CD14-positive monocyte (primary cell): ENCODE results near the gene C1QA. TPM values are rescaled to one million over a fixed set of nuclear protein-coding genes. Genes with fewer than 3 reads are reported as not detected.

Experiments
- DNase-seq, 3 donors: peaks; one replicate each; pipeline ENCODE4 v3.0.0-alpha.2; 2011 to 2022
- H2AFZ ChIP-seq: 2 replicates; pipeline ENCODE4 v1.6.0; 2012; ENCODE audit warnings: mild to moderate bottlenecking, low read depth, low read length, inconsistent platforms; ENCODE audit not compliant: insufficient read depth, poor library complexity, severe bottlenecking
- H3K27ac ChIP-seq, 2 donors: 1 replicate in 1 of 2; 2 replicates in 1 of 2; pipeline ENCODE4 v1.5.1; 2012 to 2013; ENCODE audit warnings: low read length in 2 of 2, control low read depth in 1 of 2, inconsistent platforms in 1 of 2, low read depth in 1 of 2, mild to moderate bottlenecking in 1 of 2
- H3K27me3 ChIP-seq, 2 donors: one replicate each; pipeline versions ENCODE4 v1.6.0 to v1.6.1; 2011 to 2013; ENCODE audit warnings: low read length in 2 of 2; ENCODE audit not compliant: control insufficient read depth in 2 of 2, insufficient read depth in 2 of 2
- H3K36me3 ChIP-seq, 2 donors: replicated peaks in 1 of 2; 1 replicate in 1 of 2; 2 replicates in 1 of 2; pipeline versions ENCODE4 v1.5.1 to v1.6.1; 2012 to 2013; ENCODE audit warnings: low read length in 2 of 2, control low read depth in 1 of 2, inconsistent platforms in 1 of 2, mild to moderate bottlenecking in 1 of 2; ENCODE audit not compliant: insufficient read depth in 2 of 2, control insufficient read depth in 1 of 2
- H3K4me1 ChIP-seq, 2 donors: 1 replicate in 1 of 2; 2 replicates in 1 of 2; pipeline versions ENCODE4 v1.5.1 to v1.6.1; 2012 to 2013; ENCODE audit warnings: low read length in 2 of 2, control low read depth in 1 of 2, inconsistent platforms in 1 of 2, mild to moderate bottlenecking in 1 of 2, moderate library complexity in 1 of 2; ENCODE audit not compliant: insufficient read depth in 2 of 2, control insufficient read depth in 1 of 2
- H3K4me2 ChIP-seq: replicated peaks from 2 replicates; pipeline ENCODE3; 2012; ENCODE audit warnings: low read length, moderate library complexity, mild to moderate bottlenecking; ENCODE audit not compliant: poor library complexity, severe bottlenecking; ENCODE audit errors: extremely low read depth
- H3K4me3 ChIP-seq, 3 experiments: fragments of 200-600 bp in 1 of 3; sonication (generic) in 1 of 3; replicated peaks in 1 of 3; 1 replicate in 2 of 3; 2 replicates in 1 of 3; pipeline ENCODE4 v1.5.1; 2011 to 2013; ENCODE audit warnings: low read length in 3 of 3, mild to moderate bottlenecking in 3 of 3, control low read depth in 2 of 3, low read depth in 2 of 3, inconsistent platforms in 1 of 3, moderate library complexity in 1 of 3
- H3K79me2 ChIP-seq: 2 replicates; pipeline ENCODE4 v1.6.0; 2012; ENCODE audit warnings: mild to moderate bottlenecking, control low read depth, inconsistent platforms, low read length, moderate library complexity; ENCODE audit not compliant: insufficient read depth
- H3K9ac ChIP-seq: 2 replicates; pipeline ENCODE4 v1.6.0; 2017; ENCODE audit warnings: low read length, mild to moderate bottlenecking; ENCODE audit not compliant: insufficient read depth, poor library complexity, severe bottlenecking
- H3K9me3 ChIP-seq, 2 donors: replicated peaks in 1 of 2; 1 replicate in 1 of 2; 2 replicates in 1 of 2; pipeline versions ENCODE4 v1.5.1 to v1.6.1; 2012 to 2013; ENCODE audit warnings: low read length in 2 of 2, control low read depth in 1 of 2; ENCODE audit not compliant: control insufficient read depth in 1 of 2, insufficient read depth in 1 of 2
- H4K20me1 ChIP-seq: 2 replicates; pipeline ENCODE4 v1.6.0; 2012; ENCODE audit warnings: mild to moderate bottlenecking, low read length, control low read depth, moderate library complexity; ENCODE audit not compliant: insufficient read depth
- H3K27ac Mint-ChIP-seq, 7 donors: one replicate each; pipeline ENCODE4 v1.8.0; 2020; ENCODE audit warnings: mild to moderate bottlenecking in 7 of 7, mixed read lengths in 7 of 7, moderate library complexity in 6 of 7, inconsistent platforms in 2 of 7
- H3K27me3 Mint-ChIP-seq, 3 donors: one replicate each; pipeline ENCODE4 v1.8.0; 2021 to 2022; ENCODE audit warnings: low read depth in 3 of 3, mild to moderate bottlenecking in 3 of 3, mixed read lengths in 3 of 3, moderate library complexity in 3 of 3, inconsistent platforms in 1 of 3
- H3K36me3 Mint-ChIP-seq, 2 donors: one replicate each; pipeline ENCODE4 v1.8.0; 2020; ENCODE audit warnings: mixed read lengths in 2 of 2, inconsistent platforms in 1 of 2, mild to moderate bottlenecking in 1 of 2
- H3K4me1 Mint-ChIP-seq: one replicate; pipeline ENCODE4 v1.8.0; 2020; ENCODE audit warnings: mild to moderate bottlenecking, mixed read lengths
- H3K4me3 Mint-ChIP-seq, 2 donors: one replicate each; pipeline ENCODE4 v1.8.0; 2020; ENCODE audit warnings: mild to moderate bottlenecking in 2 of 2, mixed read lengths in 2 of 2, moderate library complexity in 1 of 2
- H3K9me3 Mint-ChIP-seq, 7 donors: one replicate each; pipeline ENCODE4 v1.8.0; 2020 to 2022; ENCODE audit warnings: mixed read lengths in 7 of 7, mild to moderate bottlenecking in 6 of 7, moderate library complexity in 6 of 7, inconsistent platforms in 2 of 7
- WGBS: methylation state at CpG from one replicate; pipeline ENCODE4 v1.1.5; 2013; ENCODE audit warnings: missing lambda C conversion rate; ENCODE audit not compliant: insufficient coverage; 5-methylcytosine and 5-hydroxymethylcytosine counted together
- intact Hi-C, 2 donors: fragments of 100-400 bp; cut with micrococcal nuclease; formaldehyde crosslinking; loops; one replicate each; pipeline versions ENCODE4 v1.15.0 to v1.15.1; 2023
- polyA plus RNA-seq, 3 donors: library from polyadenylated mRNA; depleted of rRNA in 1 of 3; unstranded in 2 of 3; stranded (reverse) in 1 of 3; fragments of 300-500 nt in 2 of 3; fragments of >200 nt in 1 of 3; fragmentation: Illumina TruSeq in 2 of 3; gene quantifications; 1 replicate in 2 of 3; 2 replicates in 1 of 3; pipeline ENCODE4 v1.2.3, GENCODE V29; 2012 to 2021
- TF ChIP-seq, protein P1 (sequence below): fragments of 200-600 bp; IDR thresholded peaks from one replicate; pipeline ENCODE4 v1.8.0; 2022; ENCODE audit warnings: antibody characterized with exemption, mild to moderate bottlenecking

The C1QA gene
- polyA plus RNA-seq, 3 donors, result 14.5 to 19.6 (median 16.3) TPM

DNA sequence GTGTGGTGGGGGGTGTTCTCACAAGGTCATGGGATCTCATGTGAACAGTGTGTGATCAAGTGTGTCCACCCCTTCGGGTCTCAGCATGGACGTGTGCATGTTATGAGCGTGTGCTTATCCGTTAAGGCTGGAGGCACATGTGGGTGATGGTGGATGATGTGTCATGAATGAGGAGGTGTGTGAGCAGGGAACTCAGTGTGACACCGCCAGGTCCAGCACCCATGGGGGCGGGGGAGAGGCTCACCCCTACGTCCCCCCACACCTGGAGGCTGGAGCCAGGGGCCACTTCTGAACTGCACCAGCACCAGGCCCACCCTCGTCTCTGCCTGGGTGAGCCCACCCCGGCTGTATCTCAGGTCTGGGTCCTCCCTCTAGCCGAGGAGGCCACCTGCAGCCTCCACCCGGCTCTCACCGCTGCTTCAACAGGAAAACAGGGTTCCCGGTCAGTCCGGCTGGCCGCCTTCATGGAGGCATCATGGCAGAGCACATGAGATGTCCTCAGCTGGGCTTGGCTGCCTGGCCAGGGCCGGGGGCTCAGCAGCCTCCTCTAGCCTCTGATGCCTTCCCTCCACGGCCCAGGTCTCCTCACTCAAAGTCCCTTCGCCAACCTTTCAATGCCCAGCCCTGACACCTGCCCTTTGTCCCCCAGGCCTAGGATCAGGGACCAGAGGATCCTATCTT lies 34.2 kb upstream of the C1QA start:
- Histone ChIP-seq H3K27ac (no peak overlapping the region), H4K20me1 (no peaks in the 10 kb centered on the region), H3K36me3 (no peaks in the 10 kb centered on the region), H3K4me3 (no peak overlapping the region), H2AFZ (no peak overlapping the region), H3K27me3 (peaks cover 0 to 3% of the 10 kb centered on the region in 2 donors), H3K4me1 (no peaks in the 10 kb centered on the region), H3K9ac (no peak overlapping the region), H3K79me2 (no peaks in the 10 kb centered on the region), H3K9me3 (no peaks in the 10 kb centered on the region), H3K4me2 (no peak overlapping the region)
- 87% methylated on average over 16 of the region's 18 CpGs for WGBS
- no peak overlapping the region for H3K27ac Mint-ChIP-seq
- intact Hi-C loops, result no loop called here
- no peaks in the 10 kb centered on the region for H3K4me1 Mint-ChIP-seq
- DNase-seq, result no peak
- peaks cover 6 to 8% (median 6%) of the 10 kb centered on the region in 3 donors for H3K27me3 Mint-ChIP-seq
- no peaks in the 10 kb centered on the region for H3K36me3 Mint-ChIP-seq
- TF ChIP-seq, protein P1, sequence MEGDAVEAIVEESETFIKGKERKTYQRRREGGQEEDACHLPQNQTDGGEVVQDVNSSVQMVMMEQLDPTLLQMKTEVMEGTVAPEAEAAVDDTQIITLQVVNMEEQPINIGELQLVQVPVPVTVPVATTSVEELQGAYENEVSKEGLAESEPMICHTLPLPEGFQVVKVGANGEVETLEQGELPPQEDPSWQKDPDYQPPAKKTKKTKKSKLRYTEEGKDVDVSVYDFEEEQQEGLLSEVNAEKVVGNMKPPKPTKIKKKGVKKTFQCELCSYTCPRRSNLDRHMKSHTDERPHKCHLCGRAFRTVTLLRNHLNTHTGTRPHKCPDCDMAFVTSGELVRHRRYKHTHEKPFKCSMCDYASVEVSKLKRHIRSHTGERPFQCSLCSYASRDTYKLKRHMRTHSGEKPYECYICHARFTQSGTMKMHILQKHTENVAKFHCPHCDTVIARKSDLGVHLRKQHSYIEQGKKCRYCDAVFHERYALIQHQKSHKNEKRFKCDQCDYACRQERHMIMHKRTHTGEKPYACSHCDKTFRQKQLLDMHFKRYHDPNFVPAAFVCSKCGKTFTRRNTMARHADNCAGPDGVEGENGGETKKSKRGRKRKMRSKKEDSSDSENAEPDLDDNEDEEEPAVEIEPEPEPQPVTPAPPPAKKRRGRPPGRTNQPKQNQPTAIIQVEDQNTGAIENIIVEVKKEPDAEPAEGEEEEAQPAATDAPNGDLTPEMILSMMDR, result no peak
- no peaks in the 10 kb centered on the region for H3K9me3 Mint-ChIP-seq
- no peak overlapping the region for H3K4me3 Mint-ChIP-seq

DNA sequence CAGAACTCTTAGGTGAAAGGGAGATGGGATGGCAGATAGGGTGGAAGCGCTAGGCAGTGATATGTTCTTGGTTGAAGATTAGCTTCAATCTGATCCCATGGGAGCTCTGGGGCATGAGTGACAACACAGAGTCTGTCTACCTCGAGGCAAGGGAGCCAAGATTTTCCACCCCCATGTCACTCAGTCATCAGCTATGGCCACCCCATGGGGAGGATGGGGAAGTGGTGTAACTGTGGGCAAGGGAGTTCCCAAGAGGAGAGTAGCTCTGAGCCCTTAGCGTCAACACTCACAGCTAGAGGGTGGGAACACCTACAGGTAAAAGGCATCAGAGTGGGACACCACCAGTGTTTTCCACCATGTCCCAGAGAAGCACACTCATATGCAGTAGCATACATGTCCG lies 30.3 kb upstream of the C1QA start:
- Histone ChIP-seq H4K20me1 (no peaks in the 10 kb centered on the region), H2AFZ (no peak overlapping the region), H3K4me3 (no peak overlapping the region), H3K4me2 (no peak overlapping the region), H3K9ac (no peak overlapping the region), H3K79me2 (no peaks in the 10 kb centered on the region), H3K27me3 (peaks cover 0 to 3% of the 10 kb centered on the region in 2 donors), H3K4me1 (no peaks in the 10 kb centered on the region), H3K36me3 (no peaks in the 10 kb centered on the region), H3K9me3 (no peaks in the 10 kb centered on the region), H3K27ac (no peak overlapping the region)
- H3K27me3 Mint-ChIP-seq, result peaks cover 13 to 28% (median 19%) of the 10 kb centered on the region in 3 donors
- peak overlapping the region in 1 of 2 donors; percentile 6 for H3K4me3 Mint-ChIP-seq
- DNase-seq, result no peak
- intact Hi-C loops, result no loop called here
- no peaks in the 10 kb centered on the region for H3K9me3 Mint-ChIP-seq
- no peaks in the 10 kb centered on the region for H3K36me3 Mint-ChIP-seq
- WGBS, result no CpG with 5 or more reads among the region's 4 CpGs
- no peak overlapping the region for H3K27ac Mint-ChIP-seq
- TF ChIP-seq, protein P1, result no peak
- H3K4me1 Mint-ChIP-seq, result no peaks in the 10 kb centered on the region
